WTC11 (cell line): Measurements from ENCODE around the gene CLRN3. TPM values are rescaled to one million over a fixed set of nuclear protein-coding genes. Genes with fewer than 3 reads are reported as not detected.

ENCODE experiments used
- ATAC-seq: fragments of 200-7000 bp; cut with Tn5 transposase; 2 replicates; pipeline ENCODE4 v1.10.0; 2021; ENCODE audit warnings: mild to moderate bottlenecking, moderate library complexity
- CTCF ChIA-PET: fragments of 300-600 bp; sonication (Branson Sonifier 250); formaldehyde crosslinking; loops from one replicate; lab custom pipeline; 2021; ENCODE audit warnings: antibody characterized with exemption; lab: Charles Lee
- POLR2A ChIA-PET: fragments of 350-600 bp; sonication (Branson Sonifier 250); formaldehyde crosslinking; loops from one replicate; lab custom pipeline; 2021; ENCODE audit warnings: antibody characterized with exemption; lab: Charles Lee
- DNase-seq: peaks from one replicate; pipeline ENCODE4 v3.0.0; 2021; ENCODE audit warnings: low spot score
- H3K27ac Mint-ChIP-seq: 2 replicates; pipeline ENCODE4 v1.8.0; 2021; ENCODE audit warnings: mixed read lengths
- H3K27me3 Mint-ChIP-seq: 2 replicates; pipeline ENCODE4 v1.8.0; 2021; ENCODE audit warnings: low read depth, mild to moderate bottlenecking, moderate library complexity, mixed read lengths
- H3K36me3 Mint-ChIP-seq: 2 replicates; pipeline ENCODE4 v1.8.0; 2021; ENCODE audit warnings: mixed read lengths
- H3K4me1 Mint-ChIP-seq: 2 replicates; pipeline ENCODE4 v1.8.0; 2022; ENCODE audit warnings: mixed read lengths
- H3K4me3 Mint-ChIP-seq: 2 replicates; pipeline ENCODE4 v1.8.0; 2021; ENCODE audit warnings: mild to moderate bottlenecking, moderate library complexity, mixed read lengths
- H3K9me3 Mint-ChIP-seq: 2 replicates; pipeline ENCODE4 v1.8.0; 2021; ENCODE audit warnings: mixed read lengths
- ATF1 ChIP-seq: sonication (generic); formaldehyde crosslinking; IDR thresholded peaks from 2 replicates; pipeline ENCODE4 v1.8.1; 2023; ENCODE audit warnings: mild to moderate bottlenecking, moderate library complexity, missing genetic modification reagents
- ATF3 ChIP-seq: sonication (generic); formaldehyde crosslinking; conservative IDR thresholded peaks from 2 replicates; pipeline ENCODE4 v1.8.1; 2022; ENCODE audit warnings: mild to moderate bottlenecking, missing genetic modification reagents
- CDX4 ChIP-seq: fragments of 250-450 bp; sonication (Bioruptor Pico); IDR thresholded peaks from 2 replicates; pipeline ENCODE4 v1.9.0; 2021; ENCODE audit warnings: moderate library complexity, mild to moderate bottlenecking, inconsistent platforms, borderline replicate concordance
- CREM ChIP-seq: sonication (generic); formaldehyde crosslinking; IDR thresholded peaks from 2 replicates; pipeline ENCODE4 v1.8.1; 2022; ENCODE audit warnings: mild to moderate bottlenecking, missing genetic modification reagents, moderate library complexity
- ELF4 ChIP-seq: sonication (generic); formaldehyde crosslinking; IDR thresholded peaks from 2 replicates; pipeline ENCODE4 v1.8.1; 2022; ENCODE audit warnings: low read depth, mild to moderate bottlenecking, moderate library complexity, missing genetic modification reagents
- EMX1 ChIP-seq: fragments of 250-450 bp; sonication (Bioruptor Pico); IDR thresholded peaks from 2 replicates; pipeline ENCODE4 v1.8.0; 2021; ENCODE audit warnings: mild to moderate bottlenecking
- ESRRA ChIP-seq: sonication (generic); formaldehyde crosslinking; IDR thresholded peaks from 2 replicates; pipeline ENCODE4 v1.8.1; 2022; ENCODE audit warnings: mild to moderate bottlenecking, missing genetic modification reagents, borderline replicate concordance
- FOXJ3 ChIP-seq: sonication (generic); formaldehyde crosslinking; IDR thresholded peaks from 2 replicates; pipeline ENCODE4 v1.9.0; 2021; ENCODE audit warnings: missing genetic modification reagents, mild to moderate bottlenecking, borderline replicate concordance
- FOXP4 ChIP-seq: sonication (generic); formaldehyde crosslinking; IDR thresholded peaks from 2 replicates; pipeline ENCODE4 v1.8.0; 2022; ENCODE audit warnings: mild to moderate bottlenecking, missing genetic modification reagents
- GTF2I ChIP-seq: fragments of 250-450 bp; sonication (Bioruptor Pico); conservative IDR thresholded peaks from 2 replicates; pipeline ENCODE4 v1.4.0; 2021; ENCODE audit warnings: mild to moderate bottlenecking
- HMGXB4 ChIP-seq: sonication (generic); formaldehyde crosslinking; IDR thresholded peaks from 2 replicates; pipeline ENCODE4 v1.8.1; 2023; ENCODE audit warnings: mild to moderate bottlenecking, moderate library complexity, missing genetic modification reagents
- IRF2 ChIP-seq: sonication (generic); formaldehyde crosslinking; IDR thresholded peaks from 2 replicates; pipeline ENCODE4 v1.8.0; 2022; ENCODE audit warnings: low read depth, missing genetic modification reagents, borderline replicate concordance
- JUN ChIP-seq: sonication (generic); formaldehyde crosslinking; IDR thresholded peaks from 2 replicates; pipeline ENCODE4 v1.8.0; 2023; ENCODE audit warnings: mild to moderate bottlenecking, missing genetic modification reagents
- KAT7 ChIP-seq: sonication (generic); formaldehyde crosslinking; IDR thresholded peaks from 2 replicates; pipeline ENCODE4 v1.8.1; 2023; ENCODE audit warnings: missing genetic modification reagents, mild to moderate bottlenecking, borderline replicate concordance
- NFATC4 ChIP-seq: fragments of 250-450 bp; sonication (Bioruptor Pico); IDR thresholded peaks from 2 replicates; pipeline ENCODE4 v1.9.0; 2021; ENCODE audit warnings: mild to moderate bottlenecking
- NFE2L1 ChIP-seq: sonication (generic); formaldehyde crosslinking; IDR thresholded peaks from 2 replicates; pipeline ENCODE4 v1.8.1; 2023; ENCODE audit warnings: missing genetic modification reagents
- NFYB ChIP-seq: sonication (generic); formaldehyde crosslinking; conservative IDR thresholded peaks from 2 replicates; pipeline ENCODE4 v1.8.0; 2022; ENCODE audit warnings: low read depth, missing genetic modification reagents
- OVOL2 ChIP-seq: fragments of 250-450 bp; sonication (Bioruptor Pico); IDR thresholded peaks from 2 replicates; pipeline ENCODE4 v1.9.0; 2021; ENCODE audit warnings: mild to moderate bottlenecking, borderline replicate concordance
- PREB ChIP-seq: sonication (generic); formaldehyde crosslinking; IDR thresholded peaks from 2 replicates; pipeline ENCODE4 v1.8.1; 2022; ENCODE audit warnings: mild to moderate bottlenecking, missing genetic modification reagents, moderate library complexity, borderline replicate concordance
- RORB ChIP-seq: fragments of 250-450 bp; sonication (Bioruptor Pico); IDR thresholded peaks from 2 replicates; pipeline ENCODE4 v1.9.0; 2021; ENCODE audit warnings: mild to moderate bottlenecking
- TCF7 ChIP-seq: sonication (generic); formaldehyde crosslinking; IDR thresholded peaks from 2 replicates; pipeline ENCODE4 v1.8.0; 2022; ENCODE audit warnings: mild to moderate bottlenecking, low read depth, missing genetic modification reagents, moderate library complexity
- TEAD1 ChIP-seq: sonication (generic); formaldehyde crosslinking; IDR thresholded peaks from 2 replicates; pipeline ENCODE4 v1.8.0; 2022; ENCODE audit warnings: mild to moderate bottlenecking, missing genetic modification reagents
- ZNF121 ChIP-seq: sonication (generic); formaldehyde crosslinking; IDR thresholded peaks from 2 replicates; pipeline ENCODE4 v1.8.0; 2023; ENCODE audit warnings: missing genetic modification reagents
- ZNF263 ChIP-seq: sonication (generic); formaldehyde crosslinking; IDR thresholded peaks from 2 replicates; pipeline ENCODE4 v1.8.1; 2022; ENCODE audit warnings: low read depth, mild to moderate bottlenecking, moderate library complexity, missing genetic modification reagents
- ZNF317 ChIP-seq: sonication (generic); formaldehyde crosslinking; IDR thresholded peaks from 2 replicates; pipeline ENCODE4 v1.8.1; 2023; ENCODE audit warnings: low read depth, mild to moderate bottlenecking, moderate library complexity, missing genetic modification reagents, borderline replicate concordance
- ZNF396 ChIP-seq: fragments of 250-450 bp; sonication (Bioruptor Pico); IDR thresholded peaks from 2 replicates; pipeline ENCODE4 v1.8.0; 2021; ENCODE audit warnings: mild to moderate bottlenecking, moderate library complexity, borderline replicate concordance
- ZNF416 ChIP-seq: fragments of 250-450 bp; sonication (Bioruptor Pico); IDR thresholded peaks from 2 replicates; pipeline ENCODE4 v1.9.0; 2021; ENCODE audit warnings: mild to moderate bottlenecking, inconsistent platforms
- ZNF671 ChIP-seq: fragments of 250-450 bp; sonication (Bioruptor Pico); IDR thresholded peaks from 2 replicates; pipeline ENCODE4 v1.8.0; 2021; ENCODE audit warnings: mild to moderate bottlenecking
- total RNA-seq: library from RNA; stranded (reverse); gene quantifications from 3 replicates; pipeline ENCODE4 v1.2.3, GENCODE V29; 2021

The CLRN3 gene
- total RNA-seq, 1 experiment from 2014 or later = not detected

- H3K27me3 Mint-ChIP-seq = no peaks in the 10 kb centered on the region
- H3K36me3 Mint-ChIP-seq = peaks cover 17% of the 10 kb centered on the region
- ChIA-PET CTCF (interaction anchor here (0.8 to 1.4 kb wide), 5 partner anchors 9 to 207 kb away, joined by 3 to 9 read pairs (median 3); no protein-coding TSS in a partner anchor), POLR2A (no interaction called here)
- ATAC-seq (no peak), DNase-seq (no peak)
- no peak overlapping the region for H3K4me3 Mint-ChIP-seq
- H3K27ac Mint-ChIP-seq = no peak overlapping the region
- no peaks in the 10 kb centered on the region for H3K4me1 Mint-ChIP-seq
- peaks cover 25% of the 10 kb centered on the region for H3K9me3 Mint-ChIP-seq
- TF ChIP-seq JUN (CRISPR knock-in tag) = no peak
- TF ChIP-seq CDX4 (CRISPR knock-in tag) = no peak
- TF ChIP-seq CREM (CRISPR knock-in tag) = no peak
- no peak for TF ChIP-seq EMX1 (CRISPR knock-in tag)
- TF ChIP-seq KAT7 (CRISPR knock-in tag) = no peak
- TF ChIP-seq OVOL2 (CRISPR knock-in tag) = no peak
- no peak for TF ChIP-seq TEAD1
- no peak for TF ChIP-seq PREB (CRISPR knock-in tag)
- TF ChIP-seq TCF7 (CRISPR knock-in tag) = no peak
- TF ChIP-seq ZNF396 = no peak
- no peak for TF ChIP-seq GTF2I (CRISPR knock-in tag)
- TF ChIP-seq ZNF671 (CRISPR knock-in tag) = no peak
- no peak for TF ChIP-seq FOXJ3 (CRISPR knock-in tag)
- TF ChIP-seq NFE2L1 = no peak
- TF ChIP-seq ATF1 (CRISPR knock-in tag) = no peak
- no peak for TF ChIP-seq RORB (CRISPR knock-in tag)
These were observed 21.1 kb downstream of the CLRN3 start for GRCh38 chr10:127871631-127872010.

GRCh38 chr10:127869329-127869728, 23.4 kb downstream of the CLRN3 start:
- H3K27me3 Mint-ChIP-seq = no peaks in the 10 kb centered on the region; the same call in 1 of the 2 replicates
- TF ChIP-seq ZNF317 (peak; percentile 90), ELF4 (CRISPR knock-in tag) (no peak)
- TF ChIP-seq, all 79 proteins: peak for 1
- H3K9me3 Mint-ChIP-seq = peaks cover 40% of the 10 kb centered on the region
- no peaks in the 10 kb centered on the region for H3K4me1 Mint-ChIP-seq
- H3K27ac Mint-ChIP-seq = no peak overlapping the region
- POLR2A ChIA-PET = interaction anchor here (1.8 kb wide), 1 partner anchor 200 kb away, joined by 4 read pairs; no protein-coding TSS in a partner anchor
- H3K4me3 Mint-ChIP-seq = no peak overlapping the region
- CTCF ChIA-PET = interaction anchor here (1.9 to 2.3 kb wide), 4 partner anchors 15 to 200 kb away, joined by 9 to 18 read pairs (median 14); partner anchors contain the start of gene PTPRE
- DNase-seq = no peak
- no peak for ATAC-seq
- H3K36me3 Mint-ChIP-seq = peaks cover 22% of the 10 kb centered on the region

GRCh38 chr10:127867805-127868204, 24.9 kb downstream of the CLRN3 start:
- ATAC-seq = no peak

More at GRCh38 chr10:127867805-127868204, 24.9 kb downstream of the CLRN3 start:
- TF ChIP-seq IRF2 (CRISPR knock-in tag) (no peak), ZNF416 (no peak), NFYB (no peak), ZNF263 (CRISPR knock-in tag) (no peak), ATF3 (CRISPR knock-in tag) (no peak), HMGXB4 (CRISPR knock-in tag) (no peak), ESRRA (CRISPR knock-in tag) (no peak), PREB (CRISPR knock-in tag) (no peak), FOXP4 (CRISPR knock-in tag) (no peak), ZNF121 (no peak), NFATC4 (CRISPR knock-in tag) (no peak)
- no peak for DNase-seq
- ChIA-PET POLR2A (no interaction called here), CTCF (no interaction called here)
- peaks cover 55% of the 10 kb centered on the region for H3K9me3 Mint-ChIP-seq
- H3K27me3 Mint-ChIP-seq = peaks cover 2% of the 10 kb centered on the region; the same call in 1 of the 2 replicates
- no peak overlapping the region for H3K4me3 Mint-ChIP-seq
- no peaks in the 10 kb centered on the region for H3K4me1 Mint-ChIP-seq
- peaks cover 38% of the 10 kb centered on the region for H3K36me3 Mint-ChIP-seq
- no peak overlapping the region for H3K27ac Mint-ChIP-seq
